Measurements from ENCODE around the gene DUSP22.
A peak's percentile ranks its signal among the peaks of the same experiment; 100 is the strongest.

DUSP22 gene

GRCh38 chr6:297571-298232, 5.4 kb downstream of the DUSP22 start:
- DNase-seq, result no peak

- DNase-seq, result peak; percentile 17
These were observed 6.2 kb downstream of the DUSP22 start for GRCh38 chr6:298233-299103.

GRCh38 chr6:299104-299980, 7.1 kb downstream of the DUSP22 start:
- DNase-seq, result no peak

GRCh38 chr6:300026-300425, 7.7 kb downstream of the DUSP22 start:
- DNase-seq, result no peak

GRCh38 chr6:300494-301198, 8.4 kb downstream of the DUSP22 start:
- no peak for DNase-seq

GRCh38 chr6:301526-301925, 9.2 kb downstream of the DUSP22 start:
- no peak for DNase-seq

GRCh38 chr6:301929-302705, 9.8 kb downstream of the DUSP22 start:
- DNase-seq, result no peak

- no peak for DNase-seq
These were observed 10.5 kb downstream of the DUSP22 start for GRCh38 chr6:302760-303159.

GRCh38 chr6:303263-303662, 11.0 kb downstream of the DUSP22 start:
- no peak for DNase-seq

GRCh38 chr6:303948-304558, 11.8 kb downstream of the DUSP22 start:
- no peak for DNase-seq

GRCh38 chr6:304833-305370, 12.6 kb downstream of the DUSP22 start:
- DNase-seq, result no peak

- no peak for DNase-seq
These were observed 13.3 kb downstream of the DUSP22 start for GRCh38 chr6:305371-306206.

GRCh38 chr6:306641-307061, 14.4 kb downstream of the DUSP22 start:
- no peak for DNase-seq

GRCh38 chr6:307065-307814, 15.0 kb downstream of the DUSP22 start:
- DNase-seq, result no peak

- DNase-seq, result no peak
These were observed 15.6 kb downstream of the DUSP22 start for GRCh38 chr6:307874-308273.

- no peak for DNase-seq
These were observed 16.0 kb downstream of the DUSP22 start for GRCh38 chr6:308307-308706.

- no peak for DNase-seq
These were observed 16.5 kb downstream of the DUSP22 start for GRCh38 chr6:308768-309167.

- no peak for DNase-seq
These were observed 17.7 kb downstream of the DUSP22 start for GRCh38 chr6:309947-310346.

- DNase-seq, result no peak
These were observed 18.4 kb downstream of the DUSP22 start for GRCh38 chr6:310671-311070.

All from hematopoietic multipotent progenitor cell treated with erythropoietin and hydrocortisone succinate and interleukin-3 and kit ligand, for 8 days (in vitro differentiated cells).